HG03066 (cell line): ENCODE measurements around the gene ARID5B.
A peak's percentile ranks its signal among the peaks of the same experiment; 100 is the strongest.
"Not testable (repeated sequence)": the region's sequence is repeated elsewhere in the genome, so short reads cannot be mapped to it uniquely, and the experiment has no call there.

Experiments used
- ATAC-seq: cut with Tn5 transposase; IDR thresholded peaks from one replicate; pipeline ENCODE4 v1.9.1; 2021; ENCODE audit warnings: low read depth; ENCODE audit not compliant: unreplicated experiment

ARID5B gene

DNA sequence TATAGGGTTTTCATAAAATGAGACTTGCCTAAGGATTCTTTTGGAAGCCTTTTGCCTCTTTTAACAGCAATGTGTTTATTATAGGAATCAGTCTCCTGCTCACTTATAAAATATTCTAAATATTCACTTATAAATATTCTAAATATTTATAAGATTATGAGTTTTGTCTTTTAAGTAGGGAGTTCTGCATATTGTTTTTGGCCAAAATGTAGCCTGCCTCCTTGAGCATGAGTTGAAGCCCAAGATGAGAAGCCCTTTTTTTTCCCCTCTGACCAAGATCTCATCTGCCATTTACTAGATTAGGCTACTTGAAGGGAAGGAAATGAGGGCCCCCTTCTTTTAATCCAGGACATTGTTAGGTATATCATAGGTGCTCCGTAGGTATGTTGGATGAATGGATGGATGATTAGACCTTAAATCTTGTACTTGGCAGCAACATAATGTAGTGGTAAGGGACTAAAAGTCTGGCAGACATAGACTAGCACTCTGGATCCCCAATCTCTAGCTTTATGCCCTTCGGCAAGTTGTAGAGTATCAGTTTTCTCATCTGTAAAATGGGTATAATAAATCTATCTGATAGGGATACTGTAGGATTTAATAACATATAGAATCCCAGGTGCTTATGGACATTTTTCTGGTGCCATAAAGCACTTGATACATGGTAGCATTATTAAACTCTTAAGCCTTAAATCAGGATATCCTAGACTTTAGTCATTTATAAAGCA lies 59.1 kb downstream of the ARID5B start:
- no peak for ATAC-seq

DNA sequence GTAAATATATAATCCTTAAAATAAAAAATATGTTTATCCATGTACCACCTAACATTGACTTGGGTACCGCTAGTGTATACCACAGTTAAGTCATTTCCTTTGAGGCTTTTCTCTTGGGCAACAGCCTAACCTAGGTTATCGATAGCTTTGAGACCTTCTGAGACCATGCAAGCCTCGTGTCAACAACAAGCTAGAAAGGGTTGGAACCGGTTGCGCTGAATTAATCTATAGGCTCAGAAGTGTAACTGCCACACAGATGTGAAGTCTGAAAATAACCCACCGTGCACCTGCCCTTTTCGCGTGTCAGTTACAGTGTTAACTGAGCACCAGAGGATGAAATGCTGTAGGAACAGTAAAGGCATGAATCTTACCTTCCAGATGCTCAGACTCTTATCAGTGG lies 59.8 kb downstream of the ARID5B start:
- ATAC-seq: peak; percentile 61

DNA sequence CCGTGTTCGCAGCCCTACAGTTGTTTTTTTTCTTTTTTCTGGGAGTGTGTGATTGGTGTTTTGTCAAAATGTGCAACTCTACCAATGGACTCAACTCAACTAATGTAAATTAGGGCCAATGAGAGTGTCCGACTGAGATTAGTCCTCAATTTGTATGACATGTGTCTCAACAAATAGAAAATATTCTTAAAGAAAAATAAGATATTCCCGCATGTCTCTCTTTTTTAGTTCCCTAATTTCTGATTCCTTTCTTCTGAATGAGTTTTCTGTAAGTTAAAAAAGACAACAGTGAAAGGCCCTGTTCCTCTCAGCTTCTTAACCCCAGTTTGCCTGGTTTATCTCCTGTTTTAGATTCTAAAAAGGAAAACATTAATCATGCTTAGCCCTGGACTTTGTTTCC lies 61.5 kb downstream of the ARID5B start:
- no peak for ATAC-seq

DNA sequence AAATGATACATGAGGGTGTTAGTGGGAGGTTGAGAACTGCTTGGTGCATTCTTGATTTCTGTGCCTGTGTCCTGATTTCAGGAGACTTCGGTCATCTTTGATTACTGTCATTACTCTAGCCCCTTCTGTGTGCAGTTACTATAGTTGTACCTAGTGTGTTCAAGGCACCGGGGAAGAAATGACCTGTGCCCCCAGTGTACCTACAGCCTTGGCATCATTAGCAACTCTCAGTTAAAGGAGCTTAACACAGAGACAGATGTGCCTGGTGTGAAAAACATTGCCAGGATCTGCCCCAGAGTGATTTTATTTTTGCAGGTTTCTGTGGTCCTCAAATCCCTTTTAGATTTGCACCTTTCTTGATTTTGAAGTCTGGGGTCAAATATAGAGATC lies 62.2 kb downstream of the ARID5B start:
- ATAC-seq: no peak

DNA sequence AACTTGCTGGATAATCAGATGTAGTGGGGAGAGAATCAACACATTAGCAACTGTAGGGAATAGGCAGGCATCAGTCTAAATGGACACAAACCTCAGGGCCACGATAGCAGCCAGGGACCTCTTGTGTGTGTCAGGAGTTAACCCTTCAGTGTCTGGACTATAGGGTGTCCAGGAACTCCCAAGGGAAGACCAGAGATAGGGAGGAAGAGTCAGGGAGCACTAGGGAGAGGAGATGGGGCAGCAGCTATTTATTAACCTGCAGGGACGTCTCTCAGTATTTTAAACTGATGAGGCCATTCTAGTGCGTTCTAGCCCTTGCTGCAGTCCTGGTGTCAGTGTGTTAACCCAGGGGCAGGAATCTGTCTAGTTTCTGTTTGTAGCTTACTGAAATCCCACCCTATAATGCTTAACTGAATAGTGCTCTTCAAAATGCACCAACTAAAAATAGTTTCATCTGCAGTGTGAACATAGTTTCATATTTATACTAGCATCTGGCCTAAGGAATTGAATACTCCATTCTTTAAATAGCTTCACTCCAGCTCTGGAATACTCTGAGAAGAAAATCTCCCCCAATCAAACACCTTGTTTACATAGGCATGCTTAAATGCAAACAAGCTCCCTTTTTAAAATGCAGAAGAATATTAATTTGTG lies 62.7 kb downstream of the ARID5B start:
- no peak for ATAC-seq

DNA sequence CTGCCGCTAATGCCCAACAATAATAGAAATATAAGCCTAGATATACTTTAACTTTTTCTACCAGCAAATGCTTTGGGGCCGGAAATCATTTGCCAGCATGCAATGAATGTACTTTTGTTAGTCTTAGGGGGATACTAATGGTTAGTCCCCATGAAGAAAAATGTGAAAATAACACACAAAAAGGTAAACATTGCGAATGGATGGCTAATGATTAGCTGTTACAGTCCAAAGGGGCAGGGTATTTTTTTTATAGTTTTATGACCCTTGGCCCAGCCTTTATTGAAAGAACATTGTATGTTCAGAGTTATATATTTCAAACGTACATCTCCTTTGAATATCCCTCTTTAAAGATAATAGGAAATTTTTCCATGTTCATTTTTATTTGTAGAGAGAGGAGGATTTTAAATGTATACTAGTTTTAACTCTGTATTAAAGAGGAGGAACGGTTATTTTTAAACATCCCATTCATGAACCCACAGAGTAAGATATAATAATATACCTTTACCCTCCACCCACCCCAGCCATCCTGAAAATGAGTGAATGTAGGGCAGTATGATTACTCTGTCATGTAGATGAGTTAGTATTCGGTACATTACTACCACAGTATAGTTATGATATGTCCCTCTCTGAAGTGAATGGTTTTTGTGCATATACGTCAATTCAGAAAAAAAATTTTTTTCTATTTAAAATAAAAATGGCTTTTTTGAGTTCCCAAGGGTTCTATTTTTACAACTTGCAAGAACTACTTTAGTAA lies 63.6 kb downstream of the ARID5B start:
- no peak for ATAC-seq

DNA sequence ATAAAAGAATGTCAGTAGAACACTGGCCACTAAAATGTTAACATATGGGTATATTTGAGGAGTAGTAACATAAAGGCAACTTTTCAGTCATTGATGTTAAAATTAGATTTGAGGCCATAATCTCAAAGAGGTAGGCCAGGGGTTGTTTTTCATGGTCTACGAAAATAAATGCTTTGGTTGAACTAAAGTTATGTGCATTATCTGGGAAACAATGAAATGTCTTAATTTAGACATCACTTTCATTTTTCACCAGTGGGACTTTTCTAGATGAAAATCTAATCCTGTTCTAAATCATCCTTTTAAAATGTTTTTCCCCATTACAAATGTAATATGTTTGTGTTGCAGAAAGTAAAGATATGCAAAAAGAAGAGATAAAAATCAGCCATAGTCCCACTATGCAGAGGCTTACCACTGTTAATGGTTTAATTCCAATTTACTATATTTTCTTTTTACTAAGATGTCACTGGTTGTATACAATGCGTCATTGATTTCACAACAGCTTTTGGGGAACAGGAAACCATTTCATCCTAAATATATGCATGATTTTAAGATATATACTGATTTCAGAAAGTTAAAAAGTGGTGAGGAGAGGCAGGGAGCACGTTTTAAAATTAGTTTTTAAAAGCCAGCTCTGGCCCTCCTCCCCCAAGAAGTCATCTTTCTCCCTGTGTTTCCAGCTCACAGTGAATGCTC lies 64.3 kb downstream of the ARID5B start:
- no peak for ATAC-seq

DNA sequence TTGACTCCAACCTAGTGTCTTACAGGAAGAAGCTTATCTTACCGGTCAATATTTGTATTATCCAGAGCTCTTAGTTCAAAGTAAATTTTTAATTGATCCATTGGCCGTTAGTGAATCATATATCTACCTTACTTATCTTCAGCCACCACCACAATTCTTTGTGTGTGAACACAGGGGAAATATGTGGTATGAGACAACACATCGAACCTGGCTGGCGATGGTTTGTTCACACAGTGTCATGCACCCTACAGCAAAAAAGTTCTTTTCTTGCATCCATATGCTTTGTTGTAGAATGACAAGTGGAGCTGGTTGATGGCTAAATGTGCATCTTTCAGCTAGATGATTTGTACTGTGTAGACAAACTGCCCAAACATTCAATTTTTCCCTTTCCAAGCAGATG lies 65.8 kb downstream of the ARID5B start:
- ATAC-seq: no peak

DNA sequence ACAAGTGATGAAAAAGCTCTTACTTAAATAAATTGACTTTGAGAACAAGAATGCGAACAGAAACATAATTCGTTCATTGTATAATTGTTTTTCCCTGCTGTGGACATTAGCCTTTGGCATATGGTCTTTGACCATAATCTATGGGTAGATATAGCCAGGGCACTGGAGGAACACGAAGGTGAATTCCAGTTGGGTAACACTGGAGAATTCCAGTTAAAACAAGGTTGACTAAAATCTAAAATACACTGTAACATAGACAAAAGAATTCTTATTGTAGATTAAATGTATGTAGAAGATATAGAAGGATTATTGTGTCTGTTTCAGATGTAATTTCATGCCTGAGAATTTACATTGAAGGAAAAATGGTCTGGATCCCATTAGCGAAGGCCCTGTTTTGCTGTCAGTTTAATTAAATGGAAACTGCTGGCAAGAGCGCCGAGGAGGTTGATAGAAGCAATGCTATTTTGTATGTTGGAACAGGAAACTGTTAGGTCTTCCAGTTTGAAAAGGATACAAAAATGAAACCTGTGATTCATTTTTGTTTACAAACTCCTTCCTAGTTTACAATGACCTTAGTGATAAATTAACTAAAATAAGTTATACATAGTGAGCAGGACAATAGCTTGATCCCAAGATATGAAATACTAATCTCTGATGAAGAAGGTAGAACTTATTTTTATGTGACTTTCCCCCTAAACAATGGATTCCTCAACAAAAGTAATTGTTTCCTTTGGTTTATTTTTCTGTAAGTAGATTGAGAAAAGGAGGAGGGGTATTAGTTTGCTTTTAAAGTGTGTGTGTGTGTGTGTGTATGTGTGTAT lies 68.9 kb downstream of the ARID5B start:
- no peak for ATAC-seq

DNA sequence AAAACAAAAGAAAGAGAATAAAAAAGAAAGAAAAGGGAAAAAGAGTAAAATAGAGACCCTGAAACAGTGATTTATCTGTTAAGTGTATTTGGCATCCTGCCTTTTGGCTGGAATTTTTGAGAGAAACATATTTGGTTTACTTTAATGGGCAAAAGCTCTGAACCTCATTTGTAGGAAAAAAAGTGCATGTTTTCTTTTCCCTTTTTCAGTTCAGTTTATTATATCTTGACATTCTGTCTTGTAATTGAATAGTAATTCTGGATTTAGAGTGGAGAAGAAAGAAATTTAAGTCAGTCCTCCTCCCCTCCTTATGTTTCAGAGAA lies 69.5 kb downstream of the ARID5B start:
- no peak for ATAC-seq

DNA sequence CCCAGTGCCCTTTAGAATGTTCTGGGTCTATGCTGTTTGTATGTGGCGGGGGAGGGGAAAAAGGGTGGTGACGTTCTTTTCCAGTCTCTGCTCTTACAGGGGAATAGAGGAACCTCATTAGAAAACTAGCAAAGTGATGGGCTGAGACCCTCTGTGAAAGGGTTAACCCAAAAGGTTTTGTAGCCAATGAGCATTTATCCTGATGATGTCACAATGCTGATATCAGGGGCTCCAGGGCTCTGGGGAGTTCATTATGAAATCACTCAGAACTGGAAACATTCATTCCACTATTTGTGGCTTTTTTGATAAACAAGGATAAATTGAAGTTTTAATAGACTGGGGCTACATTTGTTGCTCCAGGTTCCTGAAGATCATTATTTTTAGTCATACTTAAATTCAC lies 71.7 kb downstream of the ARID5B start:
- no peak for ATAC-seq

DNA sequence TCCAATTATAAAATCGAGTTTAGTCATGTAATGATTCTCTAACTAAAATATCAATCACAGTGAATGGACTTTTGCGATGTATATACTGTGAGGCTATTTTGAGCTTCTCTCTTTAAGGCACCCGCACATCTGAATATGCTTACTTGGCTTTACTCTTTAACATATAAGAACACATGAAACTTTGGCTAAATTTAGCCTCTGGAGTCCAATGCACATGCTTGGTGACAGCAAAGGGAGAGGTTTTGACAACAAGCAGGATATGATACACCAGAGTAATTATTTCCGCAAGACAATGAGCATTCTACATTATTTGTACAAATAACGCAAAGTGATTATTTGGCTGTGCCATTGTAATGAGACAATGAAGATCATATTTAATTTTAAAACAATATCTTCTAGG lies 72.4 kb downstream of the ARID5B start:
- ATAC-seq: no peak

DNA sequence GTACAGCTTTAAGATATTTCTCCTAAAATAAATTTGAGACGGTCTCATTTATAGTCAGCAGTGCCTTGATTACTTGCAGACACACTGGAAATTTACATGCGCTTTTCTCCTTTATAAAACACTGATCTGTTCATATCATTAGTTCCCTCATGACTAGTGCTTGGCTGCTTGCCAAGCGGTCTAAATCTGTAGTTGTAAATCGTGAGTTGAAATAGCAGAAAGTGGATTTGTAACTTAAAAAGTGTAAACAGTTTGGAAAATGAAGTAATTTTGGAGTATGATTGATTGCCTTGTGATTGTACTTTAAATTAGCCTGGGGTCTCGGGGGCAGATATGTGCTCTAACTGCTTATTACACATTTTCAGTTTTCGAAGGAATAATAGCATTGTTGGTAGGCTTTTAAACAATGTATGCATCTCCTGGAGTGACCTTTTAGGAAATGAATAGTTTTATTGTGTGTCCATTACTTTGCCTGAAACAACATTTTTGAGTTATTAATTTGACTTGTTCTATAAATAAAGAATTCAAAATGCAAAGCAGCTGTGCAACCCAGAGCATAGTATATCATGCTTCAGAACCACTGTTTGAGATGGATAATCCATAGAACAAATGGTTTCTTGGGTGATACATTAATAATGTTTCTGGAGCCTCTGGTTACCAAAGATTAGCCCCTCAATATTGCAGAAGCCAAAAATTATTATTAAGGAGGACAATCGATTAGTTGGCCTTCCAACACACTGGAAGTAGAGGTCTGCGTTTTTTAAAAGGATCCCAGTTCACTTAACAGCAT lies 73.3 kb downstream of the ARID5B start:
- peak; percentile 7 for ATAC-seq

DNA sequence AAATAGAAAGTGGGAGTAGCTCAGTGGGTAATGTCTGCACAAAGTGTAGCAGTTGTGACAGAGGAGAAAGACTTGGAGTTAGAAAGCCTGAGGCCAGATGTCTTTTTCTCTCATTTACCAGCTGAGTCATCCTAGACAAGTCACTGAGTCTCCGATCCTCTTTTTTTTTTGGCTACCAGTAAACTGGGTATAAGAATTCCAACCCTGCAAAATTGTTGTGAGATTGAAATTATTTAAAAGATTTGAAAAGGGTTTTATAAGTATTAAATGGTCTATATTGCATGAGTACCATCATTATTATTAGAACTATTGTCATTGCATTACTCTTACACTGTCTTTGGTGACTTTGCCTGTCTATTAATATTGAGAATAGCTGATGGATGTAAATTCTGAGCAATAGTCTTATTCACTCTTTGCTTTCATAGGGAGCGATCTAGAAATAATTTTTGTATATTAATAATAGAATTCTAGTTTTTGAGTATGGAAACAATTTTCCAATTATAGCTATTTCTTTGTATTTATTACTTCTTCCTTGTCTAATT lies 74.0 kb downstream of the ARID5B start:
- peak; percentile 85 for ATAC-seq

DNA sequence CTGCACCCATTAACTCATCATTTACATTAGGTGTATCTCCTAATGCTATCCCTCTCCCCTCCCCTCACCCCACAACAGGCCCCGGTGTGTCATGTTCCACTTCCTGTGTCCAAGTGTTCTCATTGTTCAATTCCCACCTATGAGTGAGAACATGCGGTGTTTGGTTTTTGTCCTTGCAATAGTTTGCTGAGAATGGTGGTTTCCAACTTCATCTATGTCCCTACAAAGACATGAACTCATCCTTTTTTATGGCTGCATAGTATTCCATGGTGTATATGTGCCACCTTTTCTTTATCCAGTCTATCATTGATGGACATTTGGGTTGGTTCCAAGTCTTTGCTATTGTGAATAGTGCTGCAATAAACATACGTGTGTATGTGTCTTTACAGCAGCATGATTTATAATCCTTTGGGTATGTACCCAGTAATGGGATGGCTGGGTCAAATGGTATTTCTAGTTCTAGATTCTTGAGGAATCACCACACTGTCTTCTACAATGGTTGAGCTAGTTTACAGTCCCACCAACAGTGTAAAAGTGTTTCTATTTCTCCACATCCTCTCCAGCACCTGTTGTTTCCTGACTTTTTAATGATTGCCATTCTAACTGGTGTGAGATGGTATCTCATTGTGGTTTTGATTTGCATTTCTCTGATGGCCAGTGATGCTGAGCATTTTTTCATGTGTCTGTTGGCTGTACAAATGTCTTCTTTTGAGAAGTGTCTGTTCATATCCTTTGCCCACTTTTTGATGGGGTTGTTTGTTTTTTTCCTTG lies 75.6 kb downstream of the ARID5B start:
- not testable (repeated sequence) for ATAC-seq

DNA sequence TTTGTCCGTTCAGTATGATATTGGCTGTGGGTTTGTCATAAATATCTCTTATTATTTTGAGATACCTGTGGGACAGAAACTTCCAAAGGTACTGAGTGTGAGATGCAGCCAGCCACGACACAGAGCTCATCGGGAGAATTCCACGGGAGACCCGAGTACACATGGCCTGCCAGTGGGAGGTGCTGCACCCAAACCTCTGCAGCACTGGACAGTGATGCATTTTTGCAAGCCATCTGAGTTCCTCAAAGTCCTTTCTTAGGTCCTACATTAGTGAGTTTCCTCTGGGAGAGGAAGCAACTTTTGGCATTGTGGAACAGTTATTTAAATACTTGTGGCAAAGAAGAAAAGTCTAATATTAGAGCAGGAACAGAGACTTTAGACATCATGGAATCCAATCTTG lies 77.5 kb downstream of the ARID5B start:
- no peak for ATAC-seq

DNA sequence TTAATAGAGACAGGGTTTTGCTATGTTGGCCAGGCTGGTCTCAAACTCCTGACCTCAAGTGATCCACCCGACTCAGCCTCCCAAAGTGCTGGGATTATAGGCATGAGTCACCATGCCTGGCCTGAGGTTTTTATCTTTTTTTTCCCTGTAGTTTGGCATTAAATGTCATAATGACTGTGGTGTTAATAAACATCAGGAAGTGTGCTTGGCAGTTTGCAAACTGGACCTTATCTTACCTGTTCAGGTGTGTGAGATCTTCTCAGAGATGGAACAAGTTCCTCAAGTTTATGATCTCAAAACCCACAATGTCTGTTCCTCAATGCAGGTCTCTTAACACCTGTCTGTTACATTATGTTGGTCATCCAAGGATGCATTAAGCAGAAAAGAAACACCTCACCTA lies 80.0 kb downstream of the ARID5B start:
- no peak for ATAC-seq

DNA sequence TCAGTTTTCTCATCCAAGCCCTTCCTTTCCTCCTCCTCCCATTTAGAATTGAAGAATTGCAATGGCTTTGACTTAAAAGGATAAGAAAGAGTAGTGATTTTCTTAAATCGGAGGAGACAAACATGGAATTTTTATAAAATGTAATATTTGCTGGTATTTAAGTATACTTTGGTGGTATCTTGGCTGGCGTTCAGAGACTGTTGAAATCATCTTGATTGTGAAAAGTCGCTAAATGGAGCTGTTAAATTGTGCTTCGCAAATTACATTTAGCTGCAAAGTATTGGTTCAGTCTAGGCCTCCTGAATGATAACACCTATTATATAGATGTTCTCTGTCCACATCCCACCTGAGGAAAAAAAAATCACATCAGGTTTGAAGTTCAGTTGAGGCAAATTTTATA lies 81.8 kb downstream of the ARID5B start:
- no peak for ATAC-seq
